B cell (primary cell): Measurements from ENCODE around the gene RNF149. TPM values are rescaled to one million over a fixed set of nuclear protein-coding genes. Genes with fewer than 3 reads are reported as not detected.
A peak's percentile ranks its signal among the peaks of the same experiment; 100 is the strongest.

Source experiments
- ATAC-seq: fragments of 200-7000 bp; cut with Tn5 transposase; one replicate; pipeline ENCODE4 v1.10.0; 2021; ENCODE audit warnings: low read depth, mild to moderate bottlenecking, moderate number of reproducible peaks, moderate library complexity
- CTCF ChIA-PET: fragments of 350-600 bp; sonication (Branson Sonifier 250); formaldehyde crosslinking; loops from one replicate; lab custom pipeline; 2021; ENCODE audit warnings: antibody characterized with exemption, inconsistent platforms; lab: Charles Lee
- POLR2A ChIA-PET: fragments of 350-600 bp; sonication (Branson Sonifier 250); formaldehyde crosslinking; loops from one replicate; lab custom pipeline; 2021; ENCODE audit warnings: antibody characterized with exemption; lab: Charles Lee
- DNase-seq: peaks from one replicate; pipeline ENCODE4 v3.0.0; 2013
- H2AFZ ChIP-seq: 2 replicates; pipeline ENCODE4 v1.6.1; 2012; ENCODE audit warnings: mild to moderate bottlenecking, low read depth, low read length; ENCODE audit not compliant: insufficient read depth, poor library complexity, severe bottlenecking
- H3K27ac ChIP-seq, 2 donors: 1 replicate in 1 of 2; 2 replicates in 1 of 2; pipeline ENCODE4 v1.5.1; 2012 to 2013; ENCODE audit warnings: low read length in 2 of 2, mild to moderate bottlenecking in 2 of 2, moderate library complexity in 1 of 2
- H3K27me3 ChIP-seq, 4 experiments: fragments of 200-600 bp in 1 of 4; sonication (generic) in 1 of 4; replicated peaks in 1 of 4; 1 replicate in 2 of 4; 2 replicates in 2 of 4; pipeline versions ENCODE4 v1.6.1 to v1.7.0; 2013 to 2016; ENCODE audit warnings: low read length in 3 of 4, mild to moderate bottlenecking in 2 of 4, mixed read lengths in 1 of 4, moderate library complexity in 1 of 4; ENCODE audit not compliant: insufficient read depth in 4 of 4, control insufficient read depth in 3 of 4; ENCODE audit errors: control extremely low read depth in 1 of 4
- H3K36me3 ChIP-seq, 2 experiments: replicated peaks in 1 of 2; 1 replicate in 1 of 2; 2 replicates in 1 of 2; pipeline versions ENCODE4 v1.6.1 to v1.7.1; 2013; ENCODE audit warnings: low read length in 1 of 2; ENCODE audit not compliant: insufficient read depth in 2 of 2, control insufficient read depth in 1 of 2; ENCODE audit errors: control extremely low read depth in 1 of 2, extremely low read depth in 1 of 2
- H3K4me1 ChIP-seq, 2 donors: fragments of 200-600 bp in 1 of 2; sonication (generic) in 1 of 2; 1 replicate in 1 of 2; 2 replicates in 1 of 2; pipeline versions ENCODE4 v1.5.1 to v1.6.1; 2013 to 2017; ENCODE audit warnings: low read length in 2 of 2; ENCODE audit not compliant: control insufficient read depth in 2 of 2, insufficient read depth in 2 of 2
- H3K4me2 ChIP-seq: replicated peaks from 2 replicates; pipeline ENCODE3; 2012; ENCODE audit warnings: mild to moderate bottlenecking, low read depth, low read length; ENCODE audit not compliant: poor library complexity, severe bottlenecking
- H3K4me3 ChIP-seq, 5 experiments: fragments of 200-600 bp in 1 of 5; sonication (generic) in 1 of 5; 1 replicate in 3 of 5; 2 replicates in 2 of 5; pipeline versions ENCODE4 v1.5.1 to v1.7.0; 2011 to 2016; ENCODE audit warnings: low read length in 4 of 5, mild to moderate bottlenecking in 4 of 5, low read depth in 2 of 5, control low read depth in 1 of 5, moderate library complexity in 1 of 5; ENCODE audit not compliant: insufficient read depth in 1 of 5; ENCODE audit errors: control extremely low read depth in 1 of 5, extremely low read depth in 1 of 5
- H3K79me2 ChIP-seq: fragments of 200-600 bp; sonication (generic); one replicate; pipeline ENCODE4 v1.6.0; 2016; ENCODE audit warnings: low read length; ENCODE audit not compliant: control insufficient read depth, insufficient read depth
- H3K9ac ChIP-seq: fragments of 200-600 bp; sonication (generic); 2 replicates; pipeline ENCODE4 v1.6.1; 2017; ENCODE audit warnings: mild to moderate bottlenecking, low read length, moderate library complexity
- H3K9me3 ChIP-seq, 3 donors: one replicate each; pipeline versions ENCODE4 v1.6.1 to v1.7.1; 2013; ENCODE audit warnings: low read length in 2 of 3; ENCODE audit not compliant: control insufficient read depth in 2 of 3, insufficient read depth in 1 of 3; ENCODE audit errors: control extremely low read depth in 1 of 3
- H4K20me1 ChIP-seq: 2 replicates; pipeline ENCODE4 v1.6.0; 2012; ENCODE audit warnings: mild to moderate bottlenecking, low read length; ENCODE audit not compliant: insufficient read depth, control insufficient read depth, poor library complexity, severe bottlenecking
- H3K27ac Mint-ChIP-seq: one replicate; pipeline ENCODE4 v1.8.0; 2021; ENCODE audit warnings: mixed read lengths
- H3K27me3 Mint-ChIP-seq: one replicate; pipeline ENCODE4 v1.8.0; 2021; ENCODE audit warnings: mixed read lengths
- H3K4me1 Mint-ChIP-seq: one replicate; pipeline ENCODE4 v1.8.0; 2021; ENCODE audit warnings: mixed read lengths
- H3K4me3 Mint-ChIP-seq: one replicate; pipeline ENCODE4 v1.8.0; 2021; ENCODE audit warnings: mixed read lengths
- H3K9me3 Mint-ChIP-seq: one replicate; pipeline ENCODE4 v1.8.0; 2022; ENCODE audit warnings: mixed read lengths; ENCODE audit not compliant: insufficient read depth
- CTCF ChIP-seq: fragments of 200-600 bp; IDR thresholded peaks from one replicate; pipeline ENCODE4 v1.8.0; 2022; ENCODE audit warnings: antibody characterized with exemption, mild to moderate bottlenecking
- EZH2 ChIP-seq: IDR thresholded peaks from 2 replicates; pipeline ENCODE4 v1.6.1; 2012; ENCODE audit warnings: borderline replicate concordance, low read depth, mild to moderate bottlenecking, moderate library complexity, low read length; ENCODE audit not compliant: insufficient read depth, poor library complexity, severe bottlenecking
- WGBS: methylation state at CpG from one replicate; pipeline ENCODE4 v1.1.5; 2013; ENCODE audit warnings: missing lambda C conversion rate; ENCODE audit not compliant: insufficient coverage; 5-methylcytosine and 5-hydroxymethylcytosine counted together
- intact Hi-C: fragments of 100-400 bp; cut with micrococcal nuclease; formaldehyde crosslinking; loops from one replicate; pipeline ENCODE4 v1.10.0; 2022
- polyA minus RNA-seq: library from RNA; depleted of rRNA, polyadenylated mRNA; stranded (reverse); fragments of >200 nt; gene quantifications from 2 replicates; pipeline ENCODE4 v1.2.3, GENCODE V29; 2012
- polyA plus RNA-seq: library from polyadenylated mRNA; depleted of rRNA; stranded (reverse); fragments of >200 nt; gene quantifications from 2 replicates; pipeline ENCODE4 v1.2.3, GENCODE V29; 2012
- total RNA-seq, 2 donors: library from RNA; stranded (reverse); fragments of 120-200 nt in 1 of 2; gene quantifications; 1 replicate in 1 of 2; 2 replicates in 1 of 2; pipeline versions ENCODE4 v1.2.3 to v1.2.4, GENCODE V29; 2013 to 2022

RNF149 gene
- total RNA-seq (71.6 and 78.0 TPM in 2 replicates), polyA plus RNA-seq (28.2 and 43.3 TPM in 2 replicates), polyA minus RNA-seq (38.5 and 40.0 TPM in 2 replicates)
- 44.7 TPM for total RNA-seq (2013)

- POLR2A ChIA-PET: interaction anchor here (0.6 to 0.8 kb wide), 3 partner anchors 50 to 1971 kb away, joined by 3 read pairs; partner anchors contain the start of genes EIF5B and RPL31
- Histone ChIP-seq H3K79me2 (peaks cover 50% of the 10 kb centered on the region), H4K20me1 (peaks cover 22% of the 10 kb centered on the region), H3K27me3 (no peaks in the 10 kb centered on the region), H2AFZ (peak within 1 kb of the TSS; percentile 88), H3K9me3 (no peaks in the 10 kb centered on the region), H3K27ac (peak within 1 kb of the TSS; percentile 84 to 85), H3K4me3 (peak within 1 kb of the TSS; percentile 57 to 93 (median 76)), H3K4me2 (peak within 1 kb of the TSS; percentile 90), H3K9ac (peak within 1 kb of the TSS; percentile 82), H3K36me3 (peaks cover 0 to 6% of the 10 kb centered on the region in 2 experiments), H3K4me1 (peaks cover 32 to 44% of the 10 kb centered on the region in 2 donors)
- intact Hi-C loops: loop anchor here (1.0 to 5.0 kb wide), 3 partner anchors 56 to 409 kb away; partner anchors contain the start of genes CNOT11 and TBC1D8
- H3K4me3 Mint-ChIP-seq: peak within 1 kb of the TSS; percentile 93
- H3K9me3 Mint-ChIP-seq: no peaks in the 10 kb centered on the region
- peak; percentile 82 for ATAC-seq
- peaks cover 54% of the 10 kb centered on the region for H3K4me1 Mint-ChIP-seq
- WGBS: under 1% methylated on average over 75 of the region's 76 CpGs
- no peaks in the 10 kb centered on the region for H3K27me3 Mint-ChIP-seq
- DNase-seq: peak; percentile 94
- TF ChIP-seq CTCF (no peak), EZH2 (no peak)
- CTCF ChIA-PET: interaction anchor here (0.7 to 1.5 kb wide), 4 partner anchors 34 to 523 kb away, joined by 3 to 11 read pairs (median 4); no protein-coding TSS in a partner anchor
- H3K27ac Mint-ChIP-seq: peak within 1 kb of the TSS; percentile 92
Observed at GRCh38 chr2:101308432-101309210, at the start of gene RNF149. RNF149 (minus strand) TSS chr2:101308701; CDS start chr2:101308588, 113 bp downstream.

GRCh38 chr2:101357376-101357775 is 48.9 kb upstream of the RNF149 start:
- CTCF ChIA-PET: interaction anchor here (1.7 kb wide), 1 partner anchor 15 kb away, joined by 13 read pairs; no protein-coding TSS in a partner anchor
- no peak overlapping the region for H3K27ac Mint-ChIP-seq
- peaks cover 23% of the 10 kb centered on the region for H3K4me1 Mint-ChIP-seq
- Histone ChIP-seq H2AFZ (no peak overlapping the region), H3K4me2 (no peak overlapping the region), H3K36me3 (no peaks in the 10 kb centered on the region), H3K9ac (no peak overlapping the region), H3K27me3 (no peaks in the 10 kb centered on the region), H3K79me2 (no peaks in the 10 kb centered on the region), H3K27ac (no peak overlapping the region), H3K4me3 (no peak overlapping the region), H3K4me1 (peaks cover 15 to 17% of the 10 kb centered on the region in 2 donors), H3K9me3 (no peaks in the 10 kb centered on the region), H4K20me1 (no peaks in the 10 kb centered on the region)
- POLR2A ChIA-PET: no interaction called here
- ATAC-seq: no peak
- intact Hi-C loops: no loop called here
- no peaks in the 10 kb centered on the region for H3K9me3 Mint-ChIP-seq
- no peak for DNase-seq
- peaks cover 5% of the 10 kb centered on the region for H3K27me3 Mint-ChIP-seq
- H3K4me3 Mint-ChIP-seq: no peak overlapping the region
- TF ChIP-seq CTCF (no peak), EZH2 (no peak)
